Amniotic epithelial cell (primary cell): Measurements from ENCODE around the gene PALM.
"Not testable (repeated sequence)": the region's sequence is repeated elsewhere in the genome, so short reads cannot be mapped to it uniquely, and the experiment has no call there.

Experiments
- DNase-seq: peaks from one replicate; pipeline ENCODE4 v3.0.0-alpha.2; 2010; ENCODE audit warnings: low read depth

The PALM gene, protein sequence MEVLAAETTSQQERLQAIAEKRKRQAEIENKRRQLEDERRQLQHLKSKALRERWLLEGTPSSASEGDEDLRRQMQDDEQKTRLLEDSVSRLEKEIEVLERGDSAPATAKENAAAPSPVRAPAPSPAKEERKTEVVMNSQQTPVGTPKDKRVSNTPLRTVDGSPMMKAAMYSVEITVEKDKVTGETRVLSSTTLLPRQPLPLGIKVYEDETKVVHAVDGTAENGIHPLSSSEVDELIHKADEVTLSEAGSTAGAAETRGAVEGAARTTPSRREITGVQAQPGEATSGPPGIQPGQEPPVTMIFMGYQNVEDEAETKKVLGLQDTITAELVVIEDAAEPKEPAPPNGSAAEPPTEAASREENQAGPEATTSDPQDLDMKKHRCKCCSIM

DNA sequence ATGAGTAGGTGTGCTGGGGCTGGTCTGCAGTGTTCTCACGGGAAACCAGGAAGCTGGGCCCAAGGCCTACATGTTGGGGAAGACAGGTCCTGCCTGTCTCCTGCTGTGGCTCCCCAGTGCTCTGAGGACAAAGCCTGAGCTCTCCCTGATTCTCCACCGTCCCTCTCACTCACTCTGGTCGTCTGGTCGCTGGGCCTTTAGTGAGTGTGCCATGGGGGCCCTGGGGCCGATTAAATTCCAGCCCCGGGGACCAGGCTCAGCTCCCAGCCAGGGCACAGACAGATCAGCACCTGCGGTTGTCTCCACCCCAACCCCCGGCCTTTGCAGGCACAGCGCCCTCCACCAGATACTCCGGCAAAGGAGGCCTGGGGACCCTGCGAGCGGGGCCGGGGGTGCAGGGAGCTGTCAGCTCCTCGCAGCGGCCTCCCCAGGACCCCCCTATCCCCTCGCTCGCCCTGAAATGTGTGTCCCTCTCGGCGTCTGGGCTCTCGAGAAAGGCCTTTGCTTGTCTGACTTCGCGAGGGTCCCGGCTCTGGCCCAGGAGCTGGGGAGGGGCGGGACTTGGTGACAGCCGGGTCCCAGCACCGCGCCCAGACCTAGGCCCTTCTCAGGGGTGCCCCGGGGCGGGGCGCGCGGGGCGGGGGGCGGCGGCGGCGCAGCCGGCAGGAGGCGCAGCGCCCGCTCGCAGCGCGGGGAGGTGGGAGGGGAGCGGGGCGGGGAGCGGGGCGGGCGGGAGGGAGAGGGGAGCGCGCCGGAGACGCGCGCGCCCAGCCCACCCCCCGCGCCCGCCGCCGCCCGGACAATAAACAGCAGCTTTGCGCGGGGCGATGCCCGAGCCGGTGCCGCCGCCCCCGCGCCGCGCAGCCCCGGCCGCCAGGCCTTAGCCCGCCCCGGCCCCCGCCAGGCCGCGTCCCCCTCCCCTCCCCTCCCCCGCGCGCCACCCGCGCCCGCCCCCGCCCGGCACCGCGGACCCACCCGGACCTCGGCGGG, at the start of gene PALM:
Gene PALM (plus strand): TSS at position 782 of the 990 bp plus-strand sequence. CDS start 212 bp downstream, outside the sequence.
- no peak for DNase-seq

DNA sequence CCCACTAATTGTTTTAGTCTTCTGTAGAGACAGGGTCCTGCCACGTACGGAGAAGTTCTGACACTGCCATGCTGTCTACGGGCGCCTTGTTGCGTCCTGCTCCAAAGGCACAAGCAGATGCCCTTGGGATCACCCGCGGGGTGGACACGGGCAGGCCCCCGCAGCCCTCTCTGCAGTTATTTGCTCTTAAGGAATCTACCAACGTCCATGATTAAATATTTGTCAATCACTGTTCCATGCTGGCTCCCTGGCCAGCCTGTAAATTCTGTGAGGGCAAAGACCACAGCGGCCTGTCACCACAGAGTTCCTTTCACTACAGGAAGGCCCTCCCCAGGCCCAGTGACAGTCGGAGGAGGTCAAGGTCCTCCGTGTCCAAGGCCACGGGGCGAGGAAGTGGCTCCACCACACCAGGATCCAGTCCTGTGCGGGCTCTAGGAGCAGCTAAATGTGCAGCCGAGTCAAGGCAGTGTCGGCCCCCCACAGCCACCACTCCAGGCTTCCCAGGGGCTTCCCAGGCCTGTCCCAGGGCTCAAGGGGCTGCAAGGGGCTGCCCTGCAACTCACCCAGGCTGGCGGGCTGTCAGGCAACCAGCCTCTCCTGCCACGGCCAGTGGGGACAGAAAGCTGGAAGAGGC, 47.8 kb upstream of the PALM start:
- DNase-seq: no peak

DNA sequence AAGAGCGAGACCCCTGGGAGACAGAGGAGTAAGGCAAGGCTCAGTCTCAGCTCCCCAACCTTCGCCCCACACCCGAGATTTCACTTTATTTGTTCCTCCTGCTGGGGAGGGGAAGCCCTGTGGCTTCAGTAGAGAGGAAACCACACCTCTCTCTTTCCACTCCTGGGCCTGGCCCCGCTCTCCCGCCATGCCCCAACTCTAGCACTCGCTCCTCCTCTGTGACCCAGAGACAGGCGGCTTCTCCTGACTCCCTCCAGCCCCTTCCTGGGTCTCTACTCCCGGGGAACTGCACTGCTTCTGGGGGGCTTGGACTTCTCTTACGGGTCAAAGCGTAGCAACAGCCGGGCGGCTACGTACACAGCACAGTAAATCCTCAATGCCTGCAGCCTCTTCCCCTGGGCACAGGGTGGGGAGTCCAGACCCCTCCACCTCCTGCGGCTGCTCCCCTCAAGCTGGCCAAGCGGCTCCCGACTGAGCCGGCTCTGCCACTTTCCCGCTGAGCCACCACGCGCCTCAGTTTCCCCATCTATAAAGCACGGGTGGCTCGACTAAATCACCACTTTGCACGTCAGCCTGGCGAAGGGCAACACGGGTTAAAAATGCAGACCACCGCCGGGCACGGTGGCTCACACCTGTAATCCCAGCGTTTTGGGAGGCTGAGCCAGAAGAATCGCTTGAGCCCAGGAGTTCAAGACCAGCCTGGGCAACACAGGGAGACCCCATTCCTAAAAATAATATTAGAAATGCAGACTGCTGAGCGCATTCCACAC, 47.1 kb upstream of the PALM start:
- DNase-seq: no peak

DNA sequence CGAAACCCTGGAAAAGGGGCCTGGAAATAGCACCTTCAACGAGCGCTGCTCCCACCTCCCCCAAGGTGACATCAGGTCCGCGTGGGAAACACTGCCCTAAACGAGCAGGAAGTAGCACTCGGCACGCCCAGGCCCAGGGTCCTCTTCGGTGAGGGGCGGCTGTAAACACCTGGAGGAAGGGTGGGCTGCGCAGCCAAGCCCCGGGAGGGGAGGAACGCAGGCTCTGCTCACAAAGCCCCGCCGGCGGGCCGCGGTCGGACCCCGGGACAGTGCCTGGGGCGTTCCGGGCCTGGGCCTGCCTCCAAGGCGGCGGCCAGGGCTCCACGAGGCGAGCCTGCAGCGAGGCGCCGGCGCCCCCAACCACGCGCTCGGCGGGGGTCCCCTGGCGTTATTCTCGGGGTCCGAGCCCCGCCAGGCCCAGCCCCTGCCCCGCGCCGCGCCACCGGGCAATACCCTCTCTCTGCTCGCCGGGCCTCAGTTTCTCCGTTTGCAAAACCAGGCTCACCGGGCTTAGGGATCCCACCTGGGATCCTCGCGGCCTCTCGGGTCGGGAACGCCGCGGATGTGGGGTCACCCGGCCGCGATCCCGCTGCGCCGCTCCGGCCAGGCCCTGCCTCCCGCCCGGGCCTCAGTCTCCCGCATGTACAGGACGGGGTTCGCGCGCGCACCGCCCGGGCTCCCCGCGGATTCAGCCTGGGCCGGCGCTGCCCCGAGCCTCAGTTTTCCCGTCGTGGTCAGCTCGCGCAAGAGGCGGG, 46.4 kb upstream of the PALM start:
- DNase-seq: peak; percentile 34

DNA sequence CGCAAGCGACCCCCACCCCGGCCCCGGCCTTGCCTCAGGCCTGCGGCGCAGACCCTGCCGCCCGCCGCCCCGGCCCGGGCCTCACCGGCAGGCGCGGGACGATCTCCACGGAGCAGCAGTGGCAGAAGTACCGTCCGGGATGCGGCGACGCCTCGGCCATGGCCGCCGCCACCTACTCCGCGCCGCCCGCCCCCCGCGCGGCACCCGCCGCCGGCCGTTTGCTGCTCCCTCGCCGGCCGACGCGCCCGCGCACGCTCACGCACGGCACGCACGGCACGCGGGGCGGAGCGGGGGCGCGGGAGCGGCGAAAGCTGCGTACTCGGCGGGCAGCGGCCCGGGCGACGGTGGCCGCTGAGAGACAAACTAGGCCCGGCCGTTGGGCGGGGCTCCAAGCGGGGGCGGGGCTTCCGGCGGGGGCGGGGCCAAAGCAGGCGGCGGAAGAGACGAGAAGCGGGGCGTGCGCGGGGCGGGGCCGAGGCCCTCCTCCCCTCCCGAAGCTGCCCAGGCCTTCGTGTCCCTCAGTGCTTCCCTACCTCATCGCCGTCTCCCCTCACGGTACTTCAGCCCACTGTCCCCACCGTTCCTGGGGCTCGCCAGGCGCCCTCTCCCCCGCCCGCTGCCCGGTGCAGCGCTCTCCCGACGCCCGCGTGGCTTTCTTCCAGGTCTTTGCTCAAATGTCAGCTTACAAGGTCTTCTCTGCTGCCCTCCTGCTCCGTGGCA, 45.6 kb upstream of the PALM start, which contains the start of gene RNF126:
Gene RNF126 (minus strand): TSS at position 253 of the 720 bp plus-strand sequence. CDS start 93 bp downstream, at position 160.
- DNase-seq: peak; percentile 83

DNA sequence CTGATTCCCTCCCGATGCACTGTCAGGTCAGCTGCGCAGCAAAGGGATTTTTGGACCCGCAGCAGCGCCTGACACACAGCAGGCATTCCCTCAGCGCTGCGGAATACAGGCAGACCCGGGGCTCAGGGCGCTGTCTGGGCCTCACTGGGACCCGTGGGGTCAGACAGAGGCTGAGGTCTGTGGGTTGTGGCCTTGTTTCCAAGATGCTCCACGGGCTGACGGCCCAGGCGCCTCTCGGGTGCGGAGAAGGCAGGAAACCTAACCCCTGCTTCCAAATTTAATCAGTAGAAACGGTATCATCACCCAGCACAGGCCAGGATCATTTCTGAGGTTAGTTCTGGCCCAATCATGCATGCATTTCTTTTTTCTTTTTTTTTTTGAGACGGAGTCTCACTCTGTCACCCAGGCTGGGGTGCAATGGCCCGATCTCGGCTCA, 45.0 kb upstream of the PALM start:
- no peak for DNase-seq

DNA sequence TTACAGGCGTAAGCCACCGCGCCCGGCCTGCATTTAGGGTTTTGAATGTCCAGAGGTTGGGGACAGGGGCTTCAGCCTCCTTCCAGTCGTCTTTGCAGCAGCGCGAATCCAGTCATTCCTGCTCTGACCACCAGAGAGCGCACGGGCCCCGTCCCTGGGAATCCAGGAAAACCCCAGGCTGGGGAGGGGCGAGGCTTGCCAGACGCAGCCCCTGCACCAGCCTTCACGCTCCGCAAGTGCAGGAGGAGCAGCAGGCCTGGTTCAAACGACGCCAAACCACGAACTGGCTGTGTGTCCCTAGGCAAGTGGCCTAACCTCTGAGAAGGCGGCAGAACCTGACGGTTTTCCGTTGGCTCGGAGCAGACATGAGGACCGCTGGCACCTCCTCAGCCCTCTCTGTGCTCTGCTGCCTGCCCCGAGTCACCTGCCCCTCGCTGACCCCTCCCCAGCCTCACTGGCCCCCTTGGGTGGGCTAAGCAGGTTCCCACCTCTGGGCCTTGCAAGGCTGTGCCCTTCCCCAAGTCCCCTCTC, 43.8 kb upstream of the PALM start:
- DNase-seq: peak; percentile 65

DNA sequence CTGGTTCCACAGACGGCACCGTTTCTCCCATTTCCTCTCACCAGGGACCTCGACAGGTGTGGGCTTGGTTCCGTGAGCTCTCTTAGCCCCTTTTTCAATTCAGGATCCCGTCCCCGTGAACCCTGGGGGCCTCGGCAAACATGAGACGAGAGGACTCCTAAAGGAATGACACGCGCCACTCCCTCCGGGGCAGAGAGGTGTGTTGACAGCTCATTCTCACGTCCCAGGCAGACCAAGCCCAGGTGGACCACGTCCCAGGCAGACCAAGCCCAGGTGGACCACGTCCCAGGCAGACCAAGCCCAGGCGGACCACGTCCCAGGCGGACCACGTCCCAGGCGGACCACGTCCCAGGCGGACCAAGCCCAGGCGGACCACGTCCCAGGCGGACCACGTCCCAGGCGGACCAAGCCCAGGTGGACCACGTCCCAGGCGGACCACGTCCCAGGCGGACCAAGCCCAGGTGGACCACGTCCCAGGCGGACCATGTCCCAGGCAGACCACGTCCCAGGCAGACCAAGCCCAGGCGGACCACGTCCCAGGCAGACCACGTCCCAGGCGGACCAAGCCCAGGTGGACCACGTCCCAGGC, 41.7 kb upstream of the PALM start:
- not testable (repeated sequence) for DNase-seq

DNA sequence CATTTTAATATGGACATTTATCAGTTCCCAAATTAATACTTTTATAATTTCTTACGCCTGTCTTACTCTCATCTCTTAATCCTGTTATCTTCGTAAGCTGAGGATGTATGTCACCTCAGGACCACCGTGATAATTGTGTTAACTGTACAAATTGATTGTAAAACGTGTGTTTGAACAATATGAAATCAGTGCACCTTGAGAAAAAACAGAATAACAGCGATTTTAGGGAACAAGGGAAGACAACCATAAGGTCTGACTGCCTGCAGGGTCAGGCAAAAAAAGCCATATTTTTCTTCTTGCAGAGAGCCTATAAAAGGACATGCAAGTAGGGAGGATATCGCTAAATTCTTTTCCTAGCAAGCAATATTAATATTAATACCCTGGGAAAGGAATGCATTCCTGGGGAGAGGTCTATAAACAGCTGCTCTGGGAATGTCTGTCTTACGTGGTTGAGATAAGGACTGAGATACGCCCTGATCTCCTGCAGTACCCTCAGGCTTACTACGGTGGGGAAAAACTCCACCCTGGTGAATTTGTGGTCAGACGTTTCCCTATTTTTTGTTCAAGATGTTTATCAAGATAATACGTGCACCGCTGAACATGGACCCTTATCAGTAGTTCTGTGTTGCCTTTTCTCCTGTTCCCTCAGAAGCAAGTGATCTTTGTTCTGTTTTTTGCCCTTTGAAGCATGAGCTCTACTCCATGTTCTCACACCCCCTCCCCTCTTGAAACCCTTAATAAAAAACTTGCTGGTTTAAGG, 39.9 kb upstream of the PALM start:
- peak; percentile 91 for DNase-seq

DNA sequence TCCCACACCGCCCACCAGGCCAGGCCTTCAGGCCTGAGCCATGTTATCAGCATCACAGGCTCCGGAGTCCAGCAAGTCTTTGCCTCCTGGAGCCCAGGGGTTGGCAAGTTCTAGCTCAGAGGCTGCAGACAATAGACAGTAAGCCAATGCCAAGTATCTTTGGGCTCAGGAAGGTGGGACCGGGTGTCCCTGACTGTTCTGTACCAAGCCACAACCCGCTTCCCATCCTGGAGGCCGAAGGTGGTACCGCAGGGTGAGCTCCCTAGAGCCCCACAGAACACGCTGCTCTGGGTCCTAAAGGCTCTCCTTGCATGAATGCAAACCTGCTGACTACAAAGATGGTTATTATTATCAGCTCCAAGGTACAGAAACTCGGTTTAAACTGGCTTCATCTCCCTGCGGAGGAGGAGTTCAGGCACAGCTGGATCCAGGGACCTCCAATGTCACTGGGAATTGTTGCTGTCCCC, 38.1 kb upstream of the PALM start:
- DNase-seq: no peak

DNA sequence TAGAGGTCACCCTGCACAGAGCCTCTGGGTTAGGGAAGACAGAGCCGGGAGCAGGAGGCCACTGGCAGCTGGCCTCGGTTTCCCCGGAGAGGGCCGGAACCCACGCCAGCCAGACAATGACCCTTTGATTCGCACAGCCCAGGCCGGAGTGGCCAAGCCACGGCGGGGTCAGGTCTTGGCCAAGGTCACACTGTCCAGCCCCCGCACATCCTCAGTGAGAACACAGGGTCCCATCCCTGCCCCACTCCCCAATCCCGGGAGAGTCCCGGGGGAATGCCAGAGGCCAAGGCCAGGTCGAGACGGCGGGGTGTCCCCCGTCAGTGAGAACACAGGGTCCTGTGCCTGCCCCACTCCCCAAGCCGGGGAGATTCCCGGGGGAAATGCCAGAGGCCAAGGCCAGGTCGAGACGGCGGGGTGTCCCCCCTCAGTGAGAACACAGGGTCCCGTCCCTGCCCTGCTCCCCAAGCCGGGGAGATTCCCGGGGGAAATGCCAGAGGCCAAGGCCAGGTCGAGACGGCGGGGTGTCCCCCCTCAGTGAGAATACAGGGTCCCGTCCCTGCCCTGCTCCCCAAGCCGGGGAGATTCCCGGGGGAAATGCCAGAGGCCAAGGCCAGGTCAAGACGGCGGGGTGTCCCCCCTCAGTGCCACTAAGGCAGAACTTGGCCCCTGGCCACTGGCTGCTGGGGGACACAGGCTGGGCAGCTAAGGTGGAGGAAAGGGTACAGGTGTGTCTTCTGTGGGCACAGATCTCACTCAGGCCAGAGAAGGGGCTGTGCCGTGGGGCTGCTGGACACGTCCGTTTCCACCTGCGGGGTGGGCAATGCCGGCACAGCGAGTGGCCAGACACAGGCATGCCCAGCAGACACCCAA, 34.2 kb upstream of the PALM start:
- no peak for DNase-seq

DNA sequence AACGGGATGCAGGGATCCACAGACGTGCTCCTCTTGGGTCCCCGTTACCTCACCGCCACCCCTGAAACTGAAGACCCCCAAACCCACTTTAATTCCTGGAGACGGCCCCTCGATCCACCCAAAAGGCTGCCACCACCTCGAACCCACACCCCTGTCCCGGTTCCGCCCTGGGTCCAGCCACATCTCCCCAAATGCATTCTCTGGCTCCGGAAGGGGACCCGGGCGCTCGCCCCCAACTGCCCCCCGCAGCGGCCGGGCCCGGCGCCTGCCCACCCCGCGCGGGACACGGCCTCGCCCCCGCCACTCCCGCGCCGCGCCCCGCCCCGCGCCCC, 32.8 kb upstream of the PALM start:
- DNase-seq: no peak

DNA sequence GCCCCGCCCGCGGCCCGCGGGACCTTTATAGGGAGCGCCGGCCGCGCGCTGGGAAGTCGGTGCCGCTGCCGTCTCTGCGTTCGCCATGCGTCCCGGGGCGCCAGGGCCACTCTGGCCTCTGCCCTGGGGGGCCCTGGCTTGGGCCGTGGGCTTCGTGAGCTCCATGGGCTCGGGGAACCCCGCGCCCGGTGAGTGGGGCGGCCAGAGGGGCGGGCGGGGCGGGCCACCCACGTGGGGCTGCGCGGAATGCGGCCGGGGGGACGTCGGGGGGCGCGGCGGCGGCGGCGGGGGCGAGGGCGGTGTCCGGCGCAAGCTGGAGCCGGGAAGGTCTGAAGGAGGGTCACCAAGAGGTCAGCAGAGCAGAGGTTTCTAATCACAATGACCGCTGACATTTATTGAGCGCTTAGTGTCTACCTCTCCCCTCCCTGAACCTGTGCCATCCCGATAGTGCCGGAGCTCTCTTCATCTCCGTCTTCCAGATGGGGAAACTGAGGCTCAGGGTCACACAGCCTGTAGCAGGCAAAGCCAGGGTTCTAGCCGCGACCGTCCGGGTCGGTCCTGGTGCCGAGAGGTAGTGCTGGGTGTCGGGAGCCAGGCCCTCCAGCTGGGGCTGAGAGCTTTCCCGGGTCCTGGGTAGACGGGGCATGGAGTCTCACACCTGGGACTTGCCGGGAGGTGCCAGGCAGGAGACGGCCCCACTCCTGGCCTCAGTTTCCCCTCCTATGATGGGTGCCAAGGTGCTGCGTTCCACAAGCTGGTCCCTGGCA, 32.2 kb upstream of the PALM start, which contains the start of gene FSTL3:
Gene FSTL3 (plus strand): TSS at position 54 of the 767 bp plus-strand sequence. CDS start 32 bp downstream, at position 86.
- DNase-seq: peak; percentile 46

DNA sequence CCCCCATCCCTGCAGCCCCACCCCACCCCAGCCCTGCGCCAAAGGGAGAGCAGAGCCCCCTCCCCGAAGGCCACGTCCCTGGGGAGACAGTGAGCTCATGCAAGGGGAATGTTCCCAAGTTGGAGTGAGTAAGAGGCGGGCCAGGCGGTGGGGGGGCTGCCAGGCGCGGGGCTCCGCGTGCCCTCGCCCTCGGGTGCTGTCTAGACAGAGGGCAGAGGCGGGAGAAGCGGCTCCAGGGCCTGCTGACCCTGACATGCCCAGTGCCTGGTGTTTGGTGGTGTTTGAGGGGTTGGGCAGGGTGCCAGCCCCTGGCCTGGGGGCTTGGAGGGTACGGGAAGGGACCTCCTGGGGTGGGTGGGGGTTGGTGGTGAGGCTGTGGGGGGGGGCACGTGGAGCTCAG, 31.5 kb upstream of the PALM start:
- peak; percentile 86 for DNase-seq

DNA sequence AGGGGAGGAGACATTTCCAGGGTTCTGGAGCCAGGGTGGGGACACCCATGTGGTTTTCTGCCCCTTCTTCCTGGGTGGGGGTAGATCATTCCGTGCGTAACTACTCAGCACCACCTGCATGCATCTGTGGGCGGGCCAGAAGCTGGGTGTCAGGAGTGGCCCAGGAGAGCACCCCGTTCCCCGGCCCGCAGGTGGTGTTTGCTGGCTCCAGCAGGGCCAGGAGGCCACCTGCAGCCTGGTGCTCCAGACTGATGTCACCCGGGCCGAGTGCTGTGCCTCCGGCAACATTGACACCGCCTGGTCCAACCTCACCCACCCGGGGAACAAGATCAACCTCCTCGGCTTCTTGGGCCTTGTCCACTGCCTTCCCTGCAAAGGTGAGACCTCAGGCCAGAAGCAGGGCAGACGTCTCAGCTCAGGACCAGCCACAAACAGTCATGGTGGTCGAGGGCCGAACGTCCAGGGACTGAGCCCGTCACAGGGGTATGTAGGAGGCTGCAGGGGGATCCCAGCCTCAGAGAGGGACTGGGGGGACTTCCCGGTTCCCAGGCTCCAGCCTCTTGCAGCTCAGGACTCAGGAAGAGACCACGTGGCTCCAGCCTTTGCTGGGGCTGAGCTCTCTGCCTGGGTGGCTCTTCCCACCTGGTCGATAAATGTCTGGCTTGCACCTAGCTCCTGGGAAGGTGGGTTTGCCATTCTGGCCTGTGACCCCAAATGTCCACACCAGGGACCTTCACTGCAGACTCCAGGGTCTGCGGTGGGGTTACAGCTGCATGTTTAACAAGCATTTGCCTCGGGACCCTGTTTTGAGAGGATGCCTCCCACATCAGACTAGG, 30.9 kb upstream of the PALM start:
- DNase-seq: peak; percentile 50
